Mucosa of rectum (tissue), 2 donors: ENCODE results near the gene UNC93B1.
A peak's percentile ranks its signal among the peaks of the same experiment; 100 is the strongest.

Experiments used
- H3K27ac ChIP-seq, 2 donors: one replicate each; pipeline ENCODE4 v1.7.0; 2013; ENCODE audit warnings: inconsistent platforms in 2 of 2, low read depth in 2 of 2, low read length in 2 of 2
- H3K27me3 ChIP-seq, 2 donors: one replicate each; pipeline ENCODE4 v1.7.0; 2013; ENCODE audit warnings: low read length in 2 of 2; ENCODE audit not compliant: control insufficient read depth in 2 of 2, insufficient read depth in 2 of 2
- H3K36me3 ChIP-seq, 2 donors: one replicate each; pipeline ENCODE4 v1.7.0; 2013; ENCODE audit warnings: low read length in 2 of 2; ENCODE audit not compliant: control insufficient read depth in 2 of 2, insufficient read depth in 2 of 2
- H3K4me1 ChIP-seq, 2 donors: one replicate each; pipeline ENCODE4 v1.7.0; 2013; ENCODE audit warnings: low read length in 2 of 2, mild to moderate bottlenecking in 1 of 2; ENCODE audit not compliant: control insufficient read depth in 2 of 2, insufficient read depth in 2 of 2
- H3K4me3 ChIP-seq, 2 donors: one replicate each; pipeline ENCODE4 v1.7.0; 2013; ENCODE audit warnings: low read length in 2 of 2
- H3K9ac ChIP-seq, 2 donors: one replicate each; pipeline ENCODE4 v1.7.0; 2013; ENCODE audit warnings: low read length in 2 of 2, low read depth in 1 of 2, mild to moderate bottlenecking in 1 of 2
- H3K9me3 ChIP-seq, 2 donors: one replicate each; pipeline ENCODE4 v1.7.0; 2013; ENCODE audit warnings: low read length in 2 of 2; ENCODE audit not compliant: control insufficient read depth in 2 of 2
- donor health status: healthy.
- donor health status: Normal muscosa, but diverticular disease.

Gene UNC93B1

GRCh38 chr11:68003846-68004550 lies at the start of gene UNC93B1:
Gene UNC93B1, minus strand, starts transcription at chr11:68004097. Its CDS starts 54 bp downstream, at chr11:68004043.
- Histone ChIP-seq H3K36me3 (peaks cover 3 to 4% of the 10 kb centered on the region in 2 donors), H3K9ac (peak within 1 kb of the TSS; percentile 50 to 60), H3K27me3 (no peaks in the 10 kb centered on the region), H3K27ac (peak within 1 kb of the TSS; percentile 53 to 71), H3K4me1 (peaks cover 17 to 26% of the 10 kb centered on the region in 2 donors), H3K9me3 (no peaks in the 10 kb centered on the region), H3K4me3 (peak within 1 kb of the TSS; percentile 60 to 68)

GRCh38 chr11:68053117-68053516 lies 49.2 kb upstream of the UNC93B1 start:
- no peak overlapping the region for H3K27ac ChIP-seq
- H3K4me3 ChIP-seq = no peak overlapping the region
- no peaks in the 10 kb centered on the region for H3K27me3 ChIP-seq
- H3K9me3 ChIP-seq = no peaks in the 10 kb centered on the region
- peaks cover 27 to 42% of the 10 kb centered on the region in 2 donors for H3K36me3 ChIP-seq
- no peaks in the 10 kb centered on the region for H3K4me1 ChIP-seq
- no peak overlapping the region for H3K9ac ChIP-seq

GRCh38 chr11:68052137-68052873 lies 48.4 kb upstream of the UNC93B1 start:
- H3K36me3 ChIP-seq = peaks cover 24 to 46% of the 10 kb centered on the region in 2 donors
- H3K27me3 ChIP-seq = no peaks in the 10 kb centered on the region
- H3K4me1 ChIP-seq = no peaks in the 10 kb centered on the region
- H3K4me3 ChIP-seq = no peak overlapping the region
- H3K9ac ChIP-seq = no peak overlapping the region
- H3K27ac ChIP-seq = no peak overlapping the region
- no peaks in the 10 kb centered on the region for H3K9me3 ChIP-seq

GRCh38 chr11:68051191-68052136 lies 47.6 kb upstream of the UNC93B1 start:
- no peak overlapping the region for H3K27ac ChIP-seq
- H3K4me3 ChIP-seq = no peak overlapping the region
- H3K9me3 ChIP-seq = no peaks in the 10 kb centered on the region
- no peaks in the 10 kb centered on the region for H3K27me3 ChIP-seq
- no peaks in the 10 kb centered on the region for H3K4me1 ChIP-seq
- H3K9ac ChIP-seq = no peak overlapping the region
- peaks cover 27 to 49% of the 10 kb centered on the region in 2 donors for H3K36me3 ChIP-seq

GRCh38 chr11:68050371-68050841 lies 46.5 kb upstream of the UNC93B1 start:
- Histone ChIP-seq H3K27me3 (no peaks in the 10 kb centered on the region), H3K9me3 (no peaks in the 10 kb centered on the region), H3K36me3 (peaks cover 30 to 51% of the 10 kb centered on the region in 2 donors), H3K27ac (no peak overlapping the region), H3K4me1 (no peaks in the 10 kb centered on the region), H3K4me3 (no peak overlapping the region), H3K9ac (no peak overlapping the region)

- Histone ChIP-seq H3K4me1 (no peaks in the 10 kb centered on the region), H3K36me3 (peaks cover 36 to 56% of the 10 kb centered on the region in 2 donors), H3K9me3 (no peaks in the 10 kb centered on the region), H3K9ac (no peak overlapping the region), H3K4me3 (no peak overlapping the region), H3K27ac (no peak overlapping the region), H3K27me3 (no peaks in the 10 kb centered on the region)
Measured at GRCh38 chr11:68049509-68050370, 45.8 kb upstream of the UNC93B1 start.

- no peaks in the 10 kb centered on the region for H3K27me3 ChIP-seq
- H3K4me1 ChIP-seq = no peaks in the 10 kb centered on the region
- H3K36me3 ChIP-seq = peaks cover 43 to 56% of the 10 kb centered on the region in 2 donors
- no peak overlapping the region for H3K9ac ChIP-seq
- no peak overlapping the region for H3K4me3 ChIP-seq
- no peaks in the 10 kb centered on the region for H3K9me3 ChIP-seq
- no peak overlapping the region for H3K27ac ChIP-seq
Measured at GRCh38 chr11:68048681-68049508, 45.0 kb upstream of the UNC93B1 start.

- H3K4me1 ChIP-seq = no peaks in the 10 kb centered on the region
- H3K4me3 ChIP-seq = no peak overlapping the region
- H3K9ac ChIP-seq = no peak overlapping the region
- H3K27me3 ChIP-seq = no peaks in the 10 kb centered on the region
- no peak overlapping the region for H3K27ac ChIP-seq
- no peaks in the 10 kb centered on the region for H3K9me3 ChIP-seq
- H3K36me3 ChIP-seq = peaks cover 47% of the 10 kb centered on the region in 2 donors
Measured at GRCh38 chr11:68047437-68048290, 43.8 kb upstream of the UNC93B1 start.
